HFF-Myc (cell line): ENCODE measurements around the gene MMRN2.

Experiments
- DNase-seq: peaks from one replicate; pipeline ENCODE4 v3.0.0-alpha.2; 2011; ENCODE audit warnings: low read depth; ENCODE audit errors: extremely low read depth
- H3K4me3 ChIP-seq: replicated peaks from 2 replicates; pipeline ENCODE4 v1.5.1; 2011; ENCODE audit warnings: low read depth, mild to moderate bottlenecking, control low read depth, low read length
- TF ChIP-seq, protein P1 (sequence below): IDR thresholded peaks from 2 replicates; pipeline ENCODE4 v1.5.1; 2012; ENCODE audit warnings: mild to moderate bottlenecking, low read depth, low read length, control low read depth; ENCODE audit errors: missing control alignments

The MMRN2 gene

DNA sequence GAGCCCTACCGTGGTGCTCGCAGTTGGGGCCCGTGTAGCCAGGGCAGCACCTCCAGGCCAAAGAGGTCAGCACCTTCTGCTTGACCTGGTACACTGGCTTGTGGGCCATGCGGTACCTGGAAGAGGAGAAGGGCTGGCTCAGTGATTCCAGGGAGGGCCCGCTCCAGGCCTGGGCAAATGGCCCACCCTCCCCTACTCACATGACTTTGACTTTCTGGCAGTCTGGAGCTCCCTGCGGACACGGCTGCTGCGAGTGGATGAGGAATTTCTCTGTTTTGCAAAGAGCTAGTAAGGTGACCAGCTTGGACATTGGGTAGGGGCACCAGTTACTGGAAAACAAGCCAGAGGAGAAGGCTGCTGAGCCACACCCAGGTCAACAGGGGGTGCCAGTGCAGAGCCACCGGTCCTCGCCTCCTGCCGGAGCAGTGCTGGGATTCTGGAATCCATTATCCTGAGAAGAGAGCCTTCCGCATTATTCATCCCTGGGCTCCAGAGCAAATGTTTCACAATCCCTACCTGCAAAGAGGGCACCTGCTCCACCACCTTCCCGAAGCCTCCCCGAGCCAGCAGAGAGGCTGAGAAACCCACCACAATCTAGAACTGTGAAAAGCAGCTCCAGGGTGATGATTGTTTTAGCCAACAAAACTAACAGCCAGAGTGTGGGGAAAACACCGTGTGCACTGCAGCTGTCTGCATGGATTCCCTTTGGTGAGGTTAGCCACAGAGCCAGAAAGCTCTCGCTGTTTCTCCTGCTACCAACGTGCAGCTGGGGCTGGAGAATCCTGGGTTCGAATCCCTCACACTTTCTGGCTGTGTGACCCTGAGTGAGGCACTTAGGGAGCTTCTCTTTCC is 11.8 kb downstream of the MMRN2 start:
- TF ChIP-seq, protein P1, sequence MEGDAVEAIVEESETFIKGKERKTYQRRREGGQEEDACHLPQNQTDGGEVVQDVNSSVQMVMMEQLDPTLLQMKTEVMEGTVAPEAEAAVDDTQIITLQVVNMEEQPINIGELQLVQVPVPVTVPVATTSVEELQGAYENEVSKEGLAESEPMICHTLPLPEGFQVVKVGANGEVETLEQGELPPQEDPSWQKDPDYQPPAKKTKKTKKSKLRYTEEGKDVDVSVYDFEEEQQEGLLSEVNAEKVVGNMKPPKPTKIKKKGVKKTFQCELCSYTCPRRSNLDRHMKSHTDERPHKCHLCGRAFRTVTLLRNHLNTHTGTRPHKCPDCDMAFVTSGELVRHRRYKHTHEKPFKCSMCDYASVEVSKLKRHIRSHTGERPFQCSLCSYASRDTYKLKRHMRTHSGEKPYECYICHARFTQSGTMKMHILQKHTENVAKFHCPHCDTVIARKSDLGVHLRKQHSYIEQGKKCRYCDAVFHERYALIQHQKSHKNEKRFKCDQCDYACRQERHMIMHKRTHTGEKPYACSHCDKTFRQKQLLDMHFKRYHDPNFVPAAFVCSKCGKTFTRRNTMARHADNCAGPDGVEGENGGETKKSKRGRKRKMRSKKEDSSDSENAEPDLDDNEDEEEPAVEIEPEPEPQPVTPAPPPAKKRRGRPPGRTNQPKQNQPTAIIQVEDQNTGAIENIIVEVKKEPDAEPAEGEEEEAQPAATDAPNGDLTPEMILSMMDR = peak; percentile 54
- no peak for DNase-seq
- no peak overlapping the region for H3K4me3 ChIP-seq

DNA sequence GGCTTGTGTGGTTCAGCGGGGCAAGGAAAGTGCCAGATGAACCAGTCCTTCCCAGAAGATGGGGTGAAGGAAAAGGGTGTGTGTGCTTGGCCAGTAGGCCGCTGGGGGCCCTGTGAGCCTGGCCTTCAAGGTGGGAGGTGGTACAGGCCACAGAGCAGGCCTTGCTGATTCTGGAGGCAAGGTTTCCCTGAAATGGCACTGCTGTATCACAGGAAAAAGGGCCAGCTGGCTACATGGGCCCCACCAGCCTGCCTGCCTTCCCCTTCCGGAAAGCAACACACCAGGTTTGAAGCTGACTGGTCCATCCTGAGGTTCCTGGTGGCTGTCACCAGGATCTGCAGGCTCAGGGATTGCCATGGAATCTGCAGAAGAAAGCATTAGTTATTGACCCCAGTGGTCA is 12.5 kb downstream of the MMRN2 start:
- no peak overlapping the region for H3K4me3 ChIP-seq
- DNase-seq = no peak
- TF ChIP-seq, protein P1 = no peak

DNA sequence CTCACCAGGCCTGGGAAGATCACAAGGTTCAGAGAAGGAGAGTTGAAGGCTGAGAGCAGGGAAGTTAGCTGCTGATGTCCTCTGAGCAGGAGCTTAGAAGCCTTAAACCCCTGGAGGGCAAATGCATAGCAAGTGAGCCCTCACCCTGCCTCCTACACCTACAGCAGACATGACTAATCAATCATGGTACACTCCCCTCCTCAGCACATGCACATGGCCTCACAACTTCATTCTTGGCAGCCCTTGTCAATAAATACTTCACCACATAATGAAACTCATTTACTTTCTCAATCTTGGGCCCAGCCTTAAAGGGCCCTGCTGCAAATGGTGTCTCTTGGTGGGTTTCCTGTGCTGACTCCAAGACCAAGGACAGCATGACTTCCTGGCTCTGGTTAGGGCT is 12.9 kb downstream of the MMRN2 start:
- TF ChIP-seq, protein P1 = no peak
- H3K4me3 ChIP-seq = no peak overlapping the region
- no peak for DNase-seq

DNA sequence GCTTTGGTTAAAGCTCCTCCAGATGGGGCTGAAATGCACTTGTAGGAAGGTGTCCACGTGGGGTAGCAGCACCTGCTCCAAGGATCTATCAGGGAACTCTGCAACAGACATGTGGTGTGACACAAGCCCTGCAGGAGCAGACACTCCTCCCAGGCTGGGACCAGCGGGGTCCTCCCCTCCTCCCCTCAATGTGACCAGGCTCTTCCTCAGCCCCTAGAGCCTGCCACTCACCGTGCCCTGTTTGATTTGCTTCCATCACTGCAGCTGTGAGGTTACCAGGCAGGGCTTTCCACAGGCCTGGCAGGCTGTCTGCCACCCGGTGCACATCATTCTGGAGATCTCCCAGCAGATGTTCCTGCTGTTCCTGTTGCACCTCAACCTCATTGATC is 13.4 kb downstream of the MMRN2 start:
- DNase-seq = no peak
- no peak overlapping the region for H3K4me3 ChIP-seq
- TF ChIP-seq, protein P1 = no peak

DNA sequence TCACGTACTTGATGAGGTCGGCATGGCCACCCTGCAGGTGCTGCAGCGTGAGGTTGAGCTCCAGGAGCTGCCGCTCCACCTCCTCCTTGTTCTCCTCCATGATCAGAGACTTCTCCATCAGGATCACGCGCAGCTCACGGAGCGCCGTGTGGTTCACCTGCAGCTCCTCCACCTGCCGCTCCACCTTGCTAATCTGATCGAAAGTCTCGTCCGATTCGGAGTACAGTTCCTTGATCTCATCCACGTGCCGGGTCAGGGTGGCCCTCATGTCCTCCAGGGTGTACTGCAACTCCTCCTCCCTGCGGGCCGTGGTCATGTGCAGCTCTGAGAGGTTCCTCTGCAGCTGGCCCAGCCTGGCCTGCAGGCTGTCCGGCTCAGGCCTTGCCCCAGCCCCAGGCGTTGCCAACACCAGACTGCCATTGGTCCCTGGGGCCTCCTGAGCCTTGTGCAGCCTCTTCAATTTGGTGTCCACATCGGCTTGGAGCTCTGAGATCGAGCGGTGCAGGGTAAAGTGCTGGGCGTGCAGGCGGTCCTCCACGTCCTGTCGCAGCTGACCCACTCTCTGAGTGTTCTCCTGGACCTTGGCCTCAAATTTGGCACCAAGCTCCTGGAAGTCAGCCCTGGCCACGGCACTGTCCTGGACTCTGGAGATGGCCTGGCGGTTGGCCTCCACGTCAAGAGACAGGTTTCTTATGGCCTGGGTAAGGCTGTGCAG is 13.9 kb downstream of the MMRN2 start:
- no peak for DNase-seq
- TF ChIP-seq, protein P1 = no peak
- no peak overlapping the region for H3K4me3 ChIP-seq

DNA sequence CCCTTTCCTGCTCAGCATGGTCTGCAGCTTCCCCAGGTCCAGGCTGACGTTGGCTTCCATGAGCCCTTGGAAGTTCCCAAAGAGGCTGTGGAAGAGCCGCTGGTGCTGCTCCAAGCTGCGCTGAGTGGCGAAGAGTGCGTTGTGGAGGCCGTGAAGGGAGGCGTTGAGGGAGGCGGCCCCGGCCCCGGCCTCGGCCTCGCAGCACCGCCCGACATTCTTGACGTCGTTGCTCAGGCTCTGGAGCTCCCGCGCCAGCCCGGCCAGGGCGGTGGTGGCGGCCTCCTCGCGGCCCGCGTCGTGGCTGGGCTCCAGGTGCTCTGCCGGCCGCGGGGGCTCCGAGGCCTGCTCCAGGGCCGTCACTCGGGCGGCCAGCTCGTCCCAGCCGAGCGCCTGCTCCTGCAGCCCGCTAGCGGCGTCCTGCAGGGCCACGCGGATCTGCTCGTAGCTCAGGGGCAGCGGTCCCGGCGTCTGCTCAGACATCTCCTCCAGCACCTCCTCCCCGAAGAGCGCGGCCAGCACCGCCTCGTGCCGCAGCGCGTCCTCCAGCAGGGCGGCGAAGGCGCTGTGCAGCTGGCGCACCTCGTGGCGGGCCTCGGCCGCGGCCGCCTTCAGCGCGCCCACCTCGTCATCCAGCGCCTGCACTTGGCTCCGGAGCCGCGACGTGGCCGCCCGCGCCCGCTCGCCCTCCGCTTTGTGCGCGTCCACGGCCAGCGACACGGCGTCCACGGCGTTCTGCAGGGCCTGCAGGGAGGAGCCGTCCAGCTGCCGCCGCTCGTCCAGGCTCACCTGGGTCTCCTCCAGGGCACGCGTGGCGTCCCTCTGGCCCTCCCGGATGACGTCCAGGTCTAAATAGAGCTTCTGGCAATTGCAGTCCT is 14.7 kb downstream of the MMRN2 start:
- no peak for DNase-seq
- TF ChIP-seq, protein P1 = no peak
- H3K4me3 ChIP-seq = no peak overlapping the region
